ENCODE results near the gene CEP290. TPM values are rescaled to one million over a fixed set of nuclear protein-coding genes. Genes with fewer than 3 reads are reported as not detected.
A peak's percentile ranks its signal among the peaks of the same experiment; 100 is the strongest.

Gene CEP290, protein sequence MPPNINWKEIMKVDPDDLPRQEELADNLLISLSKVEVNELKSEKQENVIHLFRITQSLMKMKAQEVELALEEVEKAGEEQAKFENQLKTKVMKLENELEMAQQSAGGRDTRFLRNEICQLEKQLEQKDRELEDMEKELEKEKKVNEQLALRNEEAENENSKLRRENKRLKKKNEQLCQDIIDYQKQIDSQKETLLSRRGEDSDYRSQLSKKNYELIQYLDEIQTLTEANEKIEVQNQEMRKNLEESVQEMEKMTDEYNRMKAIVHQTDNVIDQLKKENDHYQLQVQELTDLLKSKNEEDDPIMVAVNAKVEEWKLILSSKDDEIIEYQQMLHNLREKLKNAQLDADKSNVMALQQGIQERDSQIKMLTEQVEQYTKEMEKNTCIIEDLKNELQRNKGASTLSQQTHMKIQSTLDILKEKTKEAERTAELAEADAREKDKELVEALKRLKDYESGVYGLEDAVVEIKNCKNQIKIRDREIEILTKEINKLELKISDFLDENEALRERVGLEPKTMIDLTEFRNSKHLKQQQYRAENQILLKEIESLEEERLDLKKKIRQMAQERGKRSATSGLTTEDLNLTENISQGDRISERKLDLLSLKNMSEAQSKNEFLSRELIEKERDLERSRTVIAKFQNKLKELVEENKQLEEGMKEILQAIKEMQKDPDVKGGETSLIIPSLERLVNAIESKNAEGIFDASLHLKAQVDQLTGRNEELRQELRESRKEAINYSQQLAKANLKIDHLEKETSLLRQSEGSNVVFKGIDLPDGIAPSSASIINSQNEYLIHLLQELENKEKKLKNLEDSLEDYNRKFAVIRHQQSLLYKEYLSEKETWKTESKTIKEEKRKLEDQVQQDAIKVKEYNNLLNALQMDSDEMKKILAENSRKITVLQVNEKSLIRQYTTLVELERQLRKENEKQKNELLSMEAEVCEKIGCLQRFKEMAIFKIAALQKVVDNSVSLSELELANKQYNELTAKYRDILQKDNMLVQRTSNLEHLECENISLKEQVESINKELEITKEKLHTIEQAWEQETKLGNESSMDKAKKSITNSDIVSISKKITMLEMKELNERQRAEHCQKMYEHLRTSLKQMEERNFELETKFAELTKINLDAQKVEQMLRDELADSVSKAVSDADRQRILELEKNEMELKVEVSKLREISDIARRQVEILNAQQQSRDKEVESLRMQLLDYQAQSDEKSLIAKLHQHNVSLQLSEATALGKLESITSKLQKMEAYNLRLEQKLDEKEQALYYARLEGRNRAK (N-terminal part only)
- polyA plus RNA-seq (ENCODE audit: insufficient read length): 11.5 TPM

GRCh38 chr12:88141774-88142609, at the start of gene CEP290, which contains the start of gene TMTC3:
Gene CEP290 (minus strand): TSS chr12:88142088. CDS start chr12:88141307, 781 bp downstream.
Gene TMTC3 (plus strand): TSS chr12:88142307. CDS start chr12:88148316, 6,009 bp downstream.
- DNase-seq: peak; percentile 98

DNA sequence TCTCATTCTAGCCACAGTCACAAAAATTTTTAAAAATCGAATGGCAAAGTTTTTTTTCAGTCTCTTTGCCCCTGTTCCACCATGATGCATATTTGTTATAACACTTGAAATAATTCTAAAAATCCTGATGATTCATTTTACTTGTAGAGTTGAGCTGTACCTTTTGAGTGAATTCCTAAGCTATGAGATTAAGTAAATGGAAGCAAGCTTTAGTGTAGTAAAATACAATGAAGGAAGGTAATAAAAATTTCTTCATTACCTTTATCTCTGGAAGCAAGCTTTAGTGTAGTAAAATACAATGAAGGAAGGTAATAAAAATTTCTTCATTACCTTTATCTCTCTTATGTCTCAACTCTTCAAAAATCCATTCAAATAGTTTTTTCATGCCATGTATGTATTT, 46.3 kb upstream of the CEP290 start:
- no peak for DNase-seq

DNA sequence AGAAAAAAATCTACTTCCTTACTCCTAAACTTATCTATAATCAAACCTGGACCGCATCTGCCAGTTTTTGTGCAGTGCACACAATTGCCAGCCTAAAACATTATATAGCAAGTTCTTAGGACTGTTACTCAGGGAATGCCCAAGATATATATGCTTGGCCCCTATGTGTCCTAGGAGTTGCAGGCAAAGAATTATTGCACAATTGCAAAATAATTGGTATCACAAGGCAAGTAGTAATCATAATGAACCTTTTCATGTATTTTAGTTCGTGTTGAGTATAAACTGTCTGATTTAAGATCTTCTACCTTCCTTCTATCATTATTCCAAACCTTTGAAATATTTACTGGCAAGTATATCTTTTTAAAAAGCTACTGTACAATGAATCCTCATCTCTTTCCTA, 45.7 kb upstream of the CEP290 start:
- no peak for DNase-seq

- DNase-seq: no peak
Observed at GRCh38 chr12:88185988-88186387, 44.1 kb upstream of the CEP290 start.

DNA sequence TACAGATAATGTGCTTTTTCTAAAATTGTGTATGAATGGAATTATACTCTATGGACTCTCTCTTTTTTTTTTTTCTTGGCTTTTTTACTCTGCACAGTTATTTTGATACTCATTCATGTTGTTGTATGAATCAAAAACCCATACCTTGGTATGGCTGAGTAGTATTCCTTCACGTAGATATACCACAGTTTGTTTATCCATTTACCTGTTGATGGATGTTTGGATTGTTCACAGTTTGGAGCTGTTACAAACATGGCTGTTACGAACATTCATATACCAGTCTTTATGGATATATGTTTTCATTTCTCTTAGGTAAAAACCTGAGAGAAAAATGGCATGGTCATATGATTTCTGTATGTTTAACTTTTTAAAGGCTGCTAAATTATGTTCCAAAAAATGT, 43.4 kb upstream of the CEP290 start:
- DNase-seq: no peak

GRCh38 chr12:88184196-88184595, 42.3 kb upstream of the CEP290 start:
- no peak for DNase-seq

- no peak for DNase-seq
Observed at GRCh38 chr12:88182416-88182815, 40.5 kb upstream of the CEP290 start.

- DNase-seq: no peak
Observed at GRCh38 chr12:88181881-88182280, 40.0 kb upstream of the CEP290 start.

DNA sequence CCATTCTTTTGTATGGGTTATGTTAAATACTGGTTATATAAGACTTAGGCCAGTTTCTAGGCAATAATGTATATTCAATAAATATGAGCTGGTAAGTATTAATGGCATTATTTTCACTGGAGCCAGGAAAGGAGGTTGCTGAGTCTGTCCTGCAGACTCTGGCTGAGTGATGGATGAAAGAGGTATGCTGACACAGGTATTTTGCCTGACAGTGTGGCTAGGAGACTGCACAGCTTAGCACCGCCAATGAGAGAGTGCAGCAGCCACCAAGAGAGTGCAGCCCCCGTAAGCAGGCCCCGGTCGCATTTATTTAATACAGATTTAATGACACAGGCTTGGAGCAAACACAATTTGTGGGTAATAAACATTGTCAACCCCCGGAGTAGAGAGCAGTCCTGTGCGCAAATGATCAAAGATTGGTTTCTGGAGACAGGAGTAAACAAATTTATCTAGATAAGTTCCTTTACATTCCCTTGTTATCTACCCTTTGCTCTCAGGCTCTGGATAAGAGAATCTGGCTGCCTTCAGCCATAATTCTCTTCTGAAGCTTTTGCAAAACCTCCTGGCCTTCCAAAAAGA, 37.6 kb upstream of the CEP290 start:
- no peak for DNase-seq

GRCh38 chr12:88175544-88175943, 33.7 kb upstream of the CEP290 start:
- DNase-seq: no peak

DNA sequence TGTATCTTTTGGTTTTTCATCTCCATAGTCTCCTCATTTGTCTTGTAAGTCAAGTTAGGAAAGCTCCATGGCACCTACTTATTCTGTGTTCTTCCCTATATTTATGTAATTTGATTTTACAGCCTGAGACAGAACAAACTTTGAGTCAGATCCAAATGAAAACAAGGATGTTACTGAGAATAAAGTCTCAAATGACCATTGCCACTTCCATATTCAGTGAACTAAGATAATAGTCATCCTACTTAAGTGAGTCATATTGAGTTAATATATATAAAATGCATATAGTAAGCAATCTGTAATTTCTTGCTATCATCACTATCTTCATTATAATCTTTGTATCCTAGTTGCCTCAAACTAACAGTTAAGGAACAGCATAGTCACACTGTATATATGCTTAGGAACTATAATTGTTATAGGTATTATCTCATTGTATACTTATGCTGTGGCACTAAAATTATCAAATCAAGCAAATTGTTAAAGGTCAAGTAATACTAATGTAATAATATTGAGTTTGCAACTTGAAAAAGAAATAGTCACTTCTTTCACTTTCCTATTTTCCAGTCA, 31.0 kb upstream of the CEP290 start:
- no peak for DNase-seq

DNA sequence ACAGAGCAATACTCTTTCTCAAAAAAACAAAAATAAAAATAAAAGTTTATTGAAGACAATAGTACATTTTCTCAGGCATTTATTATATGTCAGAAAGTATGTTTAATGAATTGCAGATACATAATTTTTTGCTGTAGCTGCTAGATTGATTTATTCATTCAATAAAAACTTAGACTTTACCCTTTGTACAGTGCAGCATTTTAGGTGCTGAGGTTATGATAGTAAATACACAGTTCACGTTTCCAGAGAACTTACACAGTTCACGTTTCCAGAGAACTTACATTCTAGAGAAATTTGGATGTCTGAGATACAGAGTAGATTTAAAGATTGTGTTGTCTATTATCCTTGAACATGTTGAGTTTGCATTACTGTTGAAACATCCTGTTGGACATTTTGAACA, 25.5 kb upstream of the CEP290 start:
- no peak for DNase-seq

DNA sequence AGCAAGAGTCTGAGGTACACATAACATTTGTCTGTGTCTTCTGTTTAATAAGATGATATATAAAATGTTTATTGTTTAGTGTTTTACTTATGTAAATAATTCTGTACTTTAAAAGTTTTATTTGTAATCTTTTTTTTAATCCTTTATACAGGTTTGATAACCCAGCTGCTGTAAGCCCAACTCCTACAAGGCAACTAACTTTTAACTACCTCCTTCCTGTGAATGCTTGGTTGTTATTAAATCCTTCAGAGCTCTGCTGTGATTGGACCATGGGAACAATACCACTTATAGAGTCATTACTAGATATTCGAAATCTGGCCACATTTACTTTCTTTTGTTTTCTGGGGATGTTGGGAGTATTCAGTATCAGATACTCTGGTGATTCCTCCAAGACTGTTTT, 24.3 kb upstream of the CEP290 start:
- DNase-seq: no peak

DNA sequence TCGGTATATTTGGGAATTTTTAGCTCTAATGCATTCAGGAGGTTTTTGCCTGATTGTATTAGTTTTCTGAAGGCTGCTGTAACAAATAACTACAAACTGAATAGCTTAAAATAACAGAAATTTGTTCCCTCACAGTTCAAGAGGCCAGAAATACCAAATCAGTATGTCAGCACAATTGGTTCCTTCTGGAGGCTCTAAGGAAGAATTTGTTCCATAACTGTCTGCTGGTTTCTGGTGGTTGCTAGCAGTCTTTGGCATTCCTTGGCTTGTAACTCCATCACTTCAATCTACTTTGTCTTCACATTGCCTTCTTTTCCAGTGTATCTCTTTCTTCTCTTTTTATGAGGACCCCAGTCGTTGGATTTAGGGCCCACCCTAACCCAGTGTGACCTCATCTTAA, 21.5 kb upstream of the CEP290 start:
- DNase-seq: no peak

GRCh38 chr12:88156075-88156654, 14.3 kb upstream of the CEP290 start:
- DNase-seq: no peak

- peak; percentile 10 for DNase-seq
Observed at GRCh38 chr12:88153959-88154358, 12.1 kb upstream of the CEP290 start.

DNA sequence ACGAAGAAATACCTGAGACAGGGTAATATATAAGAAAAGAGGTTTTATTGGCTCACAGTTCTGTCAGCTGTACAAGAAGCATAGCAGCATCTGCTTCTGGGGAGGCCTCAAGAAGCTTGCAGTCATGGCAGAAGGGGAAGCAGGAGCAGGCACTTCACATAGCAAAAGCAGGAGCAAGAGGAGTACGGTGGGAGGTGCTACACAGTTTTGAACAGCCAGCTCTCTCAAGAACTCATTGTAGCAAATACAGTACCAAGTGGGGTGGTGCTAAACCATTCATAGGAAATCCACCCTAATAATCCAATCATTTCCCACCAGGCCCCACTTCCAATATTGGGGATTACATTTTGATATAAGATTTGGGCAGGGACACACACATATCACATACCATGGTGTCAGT, 8.2 kb upstream of the CEP290 start:
- DNase-seq: no peak

DNA sequence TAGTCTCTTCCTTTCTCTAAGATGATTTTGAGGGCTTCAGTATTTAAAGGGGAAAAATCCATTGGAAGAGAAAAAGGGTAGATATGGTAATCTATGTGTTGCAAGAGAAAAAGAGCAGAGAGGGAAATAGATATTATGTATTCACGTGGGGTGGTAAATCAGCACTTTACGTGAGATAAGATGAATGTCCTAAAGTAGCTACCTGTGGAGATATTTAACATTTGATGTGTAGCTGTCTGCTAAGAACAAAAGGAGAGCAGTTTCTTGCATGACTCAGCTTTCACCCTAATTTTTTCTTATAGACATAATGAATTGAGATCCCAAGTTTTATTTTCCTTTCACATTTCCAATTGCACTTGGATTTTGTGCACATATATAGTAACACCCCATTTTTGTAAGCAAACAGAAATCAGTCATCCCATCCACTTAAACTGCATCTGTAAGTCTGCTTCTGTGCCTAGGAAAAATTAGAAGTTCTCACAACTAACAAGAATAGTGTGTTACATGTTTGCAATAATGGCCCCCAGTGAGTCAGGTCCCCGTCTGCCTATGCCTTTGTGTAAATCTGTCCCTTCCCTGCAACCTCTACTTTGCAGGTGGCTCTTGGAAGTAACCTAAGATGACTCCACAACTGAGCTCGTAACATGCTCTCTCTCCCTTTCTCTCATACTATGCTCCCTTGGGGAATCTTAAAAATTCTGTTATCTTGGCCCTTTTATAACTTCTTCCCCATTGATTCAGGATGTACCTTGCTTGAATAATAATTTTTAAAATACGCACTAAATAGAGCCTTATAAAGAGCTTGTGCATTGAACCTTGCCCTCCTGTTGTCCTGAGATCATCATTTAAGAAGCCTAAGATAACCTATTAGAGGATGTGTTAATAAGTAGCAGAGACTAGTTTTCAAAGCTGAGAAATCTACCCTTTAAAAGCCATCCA, 3.9 kb upstream of the CEP290 start:
- DNase-seq: no peak
